Left lung (tissue), 10 donors: ENCODE measurements around the gene PHC1. TPM values are rescaled to one million over a fixed set of nuclear protein-coding genes. Genes with fewer than 3 reads are reported as not detected.

Experiments used
- ATAC-seq: fragments of 200-7000 bp; cut with Tn5 transposase; one replicate; pipeline ENCODE4 v1.9.1; 2020; ENCODE audit warnings: moderate library complexity
- DNase-seq, 4 donors: peaks; one replicate each; pipeline ENCODE4 v3.0.0-alpha.2; 2013 to 2020
- H3K27ac ChIP-seq, 2 donors: fragments of 200-600 bp; sonication (generic) in 1 of 2; one replicate each; pipeline versions ENCODE4 v1.5.0 to v1.8.0; 2020 to 2021
- H3K27me3 ChIP-seq, 2 donors: fragments of 200-600 bp; sonication (generic) in 1 of 2; one replicate each; pipeline versions ENCODE4 v1.5.0 to v1.8.0; 2020 to 2021
- H3K36me3 ChIP-seq, 2 donors: fragments of 200-600 bp; sonication (generic) in 1 of 2; one replicate each; pipeline versions ENCODE4 v1.5.0 to v1.8.0; 2020 to 2021
- H3K4me1 ChIP-seq, 2 donors: fragments of 200-600 bp; one replicate each; pipeline ENCODE4 v1.8.0; 2021
- H3K4me3 ChIP-seq, 2 donors: fragments of 200-600 bp; sonication (generic) in 1 of 2; one replicate each; pipeline versions ENCODE4 v1.5.0 to v1.8.0; 2020 to 2021; ENCODE audit warnings: mild to moderate bottlenecking in 1 of 2
- H3K9me3 ChIP-seq, 2 donors: fragments of 200-600 bp; sonication (generic) in 1 of 2; one replicate each; pipeline versions ENCODE4 v1.5.0 to v1.8.0; 2020 to 2021
- CTCF ChIP-seq, 2 donors: fragments of 200-600 bp; sonication (generic) in 1 of 2; IDR thresholded peaks; one replicate each; pipeline versions ENCODE4 v1.5.0 to v1.8.0; 2021; ENCODE audit warnings: antibody characterized with exemption in 2 of 2
- intact Hi-C, 2 donors: fragments of 100-400 bp; cut with DNase I; formaldehyde crosslinking; loops; one replicate each; pipeline versions ENCODE4 v1.11.2 to v1.14.2; 2022
- polyA plus RNA-seq, 6 donors: library from polyadenylated mRNA; unstranded; fragments of 120-200 nt; gene quantifications; one replicate each; pipeline ENCODE4 v1.2.1, GENCODE V29; 2013; ENCODE audit not compliant: insufficient read length in 6 of 6
- total RNA-seq, 2 donors: library from RNA; stranded (reverse); fragmentation: NEBNext Ultra II Directional; extraction: Animal tissue kit (Norgen Biotek cat#: 25700); gene quantifications; one replicate each; pipeline ENCODE4 v1.2.1, GENCODE V29; 2021
- donor health status: DM: no; HTN: yes; CAD: no.
- donor health status: DM: no; HTN: no; CAD: no.

PHC1 gene
- total and polyA plus RNA-seq, 8 donors = 30.1 to 111 (median 96.4) TPM

- intact Hi-C loops = no loop called here
- no peak for TF ChIP-seq CTCF (IDR thresholded peaks at IDR 0.05)
- H3K9me3 ChIP-seq = no peaks in the 10 kb centered on the region
- no peak for ATAC-seq
- no peaks in the 10 kb centered on the region for H3K27me3 ChIP-seq
- peaks cover 6 to 23% of the 10 kb centered on the region in 2 donors for H3K4me1 ChIP-seq
- H3K27ac ChIP-seq = no peak overlapping the region
- DNase-seq = no peak
- H3K36me3 ChIP-seq = peaks cover 0 to 63% of the 10 kb centered on the region in 2 donors
- no peak overlapping the region for H3K4me3 ChIP-seq
These were observed 29.4 kb downstream of the PHC1 start for GRCh38 chr12:8943565-8944186.

- Histone ChIP-seq H3K27ac (peak overlapping the region in 1 of 2 donors; percentile 2), H3K4me3 (no peak overlapping the region), H3K36me3 (peaks cover 0 to 51% of the 10 kb centered on the region in 2 donors), H3K27me3 (no peaks in the 10 kb centered on the region), H3K9me3 (no peaks in the 10 kb centered on the region), H3K4me1 (peaks cover 6 to 36% of the 10 kb centered on the region in 2 donors)
- DNase-seq (no peak), ATAC-seq (no peak)
- no peak for TF ChIP-seq CTCF (IDR thresholded peaks at IDR 0.05)
- intact Hi-C loops = no loop called here
These were observed 32.4 kb downstream of the PHC1 start for GRCh38 chr12:8946733-8947132.

GRCh38 chr12:8947737-8948136 is 33.4 kb downstream of the PHC1 start:
- Histone ChIP-seq H3K27me3 (no peaks in the 10 kb centered on the region), H3K4me1 (peaks cover 6 to 36% of the 10 kb centered on the region in 2 donors), H3K4me3 (peak overlapping the region in 1 of 2 donors; percentile 94), H3K27ac (no peak overlapping the region), H3K9me3 (no peaks in the 10 kb centered on the region), H3K36me3 (peaks cover 0 to 41% of the 10 kb centered on the region in 2 donors)
- no peak for ATAC-seq
- DNase-seq = no peak
- TF ChIP-seq CTCF (IDR thresholded peaks at IDR 0.05) = no peak
- intact Hi-C loops = no loop called here

- Histone ChIP-seq H3K27me3 (no peaks in the 10 kb centered on the region), H3K9me3 (no peaks in the 10 kb centered on the region), H3K4me1 (peaks cover 6 to 36% of the 10 kb centered on the region in 2 donors), H3K36me3 (peaks cover 0 to 30% of the 10 kb centered on the region in 2 donors), H3K27ac (peak overlapping the region; percentile 95 to 99), H3K4me3 (peak overlapping the region; percentile 77 to 94)
- intact Hi-C loops = no loop called here
- ATAC-seq = peak; percentile 2
- TF ChIP-seq CTCF (IDR thresholded peaks at IDR 0.05) = no peak
- peak in 1 of 4 donors; percentile 31 for DNase-seq
These were observed 34.5 kb downstream of the PHC1 start for GRCh38 chr12:8948701-8949341.
